ENCODE results near the gene MAD1L1.

Gene MAD1L1

GRCh38 chr7:1967512-1968396, 265.0 kb downstream of the MAD1L1 start:
- no peak for DNase-seq (ENCODE audit: low read depth)
- no peak overlapping the region for H3K4me3 ChIP-seq (ENCODE audit: control insufficient read depth, low read depth, low read length)
- TF ChIP-seq CTCF (conservative IDR thresholded peaks at IDR 0.05; ENCODE audit: control insufficient read depth, insufficient read depth, low read depth, low read length) = no peak

DNA sequence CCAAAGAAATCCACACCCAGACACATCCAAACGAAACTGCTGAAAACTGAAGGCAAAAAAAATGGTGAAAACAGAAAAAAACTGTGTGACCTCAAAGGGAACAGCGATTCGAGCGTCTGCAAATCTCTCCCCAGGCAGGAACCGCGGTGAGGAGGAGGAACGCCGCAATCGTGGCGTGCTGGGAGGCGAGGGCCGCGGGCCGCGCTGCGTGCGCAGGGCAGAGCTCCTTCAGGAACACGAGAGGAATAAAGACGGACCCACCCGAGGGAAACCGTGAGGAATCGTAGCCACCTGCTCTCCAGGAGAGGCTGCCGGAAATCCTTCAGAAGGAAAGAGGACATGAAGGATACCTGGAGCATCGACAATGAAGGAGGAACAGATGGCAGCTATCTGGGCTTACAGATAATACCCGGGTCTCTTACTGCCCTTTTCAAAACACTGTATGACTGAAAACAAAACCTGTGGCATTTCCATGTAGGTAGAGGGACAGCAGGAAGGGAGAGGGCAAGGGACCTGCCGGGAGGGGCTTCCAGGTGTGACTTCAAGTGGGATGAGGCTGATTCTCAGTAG, 266.0 kb downstream of the MAD1L1 start:
- DNase-seq (ENCODE audit: low read depth) = no peak
- no peak for TF ChIP-seq CTCF (conservative IDR thresholded peaks at IDR 0.05; ENCODE audit: control insufficient read depth, insufficient read depth, low read depth, low read length)
- no peak overlapping the region for H3K4me3 ChIP-seq (ENCODE audit: control insufficient read depth, low read depth, low read length)

DNA sequence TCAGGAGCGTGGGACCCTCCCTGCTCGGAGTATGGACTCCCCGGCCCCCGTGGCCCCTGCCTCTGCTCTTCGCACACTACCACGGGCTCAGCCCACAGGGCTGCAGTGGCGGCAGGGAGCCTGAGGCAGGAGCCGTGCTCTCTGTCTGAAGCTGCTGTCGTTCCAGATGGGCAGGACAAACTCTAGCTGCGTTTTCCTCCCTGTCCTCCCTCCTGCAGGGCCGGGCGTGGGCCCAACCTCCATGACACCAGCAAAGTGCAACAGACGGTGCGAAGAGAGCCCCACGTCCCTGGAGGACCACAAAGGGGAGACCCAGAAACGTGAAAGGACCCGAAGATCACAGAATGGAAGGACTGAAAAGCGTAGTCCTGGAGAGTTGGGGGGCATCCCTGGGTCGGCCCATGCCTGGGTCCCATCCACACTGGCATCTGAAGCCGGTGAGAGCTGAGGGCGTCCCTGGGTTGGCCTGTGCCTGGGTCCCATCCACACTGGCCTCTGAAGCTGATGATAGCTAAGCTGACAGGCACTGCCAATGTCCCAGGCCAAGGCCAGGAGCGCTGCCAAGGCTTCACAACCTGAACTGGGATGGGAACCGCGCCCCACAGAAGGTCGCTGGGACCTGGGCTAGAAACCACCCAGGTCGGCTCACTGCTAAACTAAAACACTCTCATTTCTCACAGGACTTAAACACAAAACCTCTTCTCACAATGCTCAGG, 267.0 kb downstream of the MAD1L1 start:
- DNase-seq (ENCODE audit: low read depth) = no peak
- no peak overlapping the region for H3K4me3 ChIP-seq (ENCODE audit: control insufficient read depth, low read depth, low read length)
- TF ChIP-seq CTCF (conservative IDR thresholded peaks at IDR 0.05; ENCODE audit: control insufficient read depth, insufficient read depth, low read depth, low read length) = no peak

- DNase-seq (ENCODE audit: low read depth) = no peak
- no peak overlapping the region for H3K4me3 ChIP-seq (ENCODE audit: control insufficient read depth, low read depth, low read length)
- TF ChIP-seq CTCF (conservative IDR thresholded peaks at IDR 0.05; ENCODE audit: control insufficient read depth, insufficient read depth, low read depth, low read length) = no peak
These were observed 267.7 kb downstream of the MAD1L1 start for GRCh38 chr7:1964913-1965578.

GRCh38 chr7:1964211-1964912, 268.4 kb downstream of the MAD1L1 start:
- DNase-seq (ENCODE audit: low read depth) = no peak
- no peak for TF ChIP-seq CTCF (conservative IDR thresholded peaks at IDR 0.05; ENCODE audit: control insufficient read depth, insufficient read depth, low read depth, low read length)
- H3K4me3 ChIP-seq (ENCODE audit: control insufficient read depth, low read depth, low read length) = no peak overlapping the region

- no peak for DNase-seq (ENCODE audit: low read depth)
- TF ChIP-seq CTCF (conservative IDR thresholded peaks at IDR 0.05; ENCODE audit: control insufficient read depth, insufficient read depth, low read depth, low read length) = no peak
- no peak overlapping the region for H3K4me3 ChIP-seq (ENCODE audit: control insufficient read depth, low read depth, low read length)
These were observed 269.2 kb downstream of the MAD1L1 start for GRCh38 chr7:1963575-1963974.

All from fibroblast of mammary gland (primary cell).